ENCODE data around the gene SLC6A11.

DNA sequence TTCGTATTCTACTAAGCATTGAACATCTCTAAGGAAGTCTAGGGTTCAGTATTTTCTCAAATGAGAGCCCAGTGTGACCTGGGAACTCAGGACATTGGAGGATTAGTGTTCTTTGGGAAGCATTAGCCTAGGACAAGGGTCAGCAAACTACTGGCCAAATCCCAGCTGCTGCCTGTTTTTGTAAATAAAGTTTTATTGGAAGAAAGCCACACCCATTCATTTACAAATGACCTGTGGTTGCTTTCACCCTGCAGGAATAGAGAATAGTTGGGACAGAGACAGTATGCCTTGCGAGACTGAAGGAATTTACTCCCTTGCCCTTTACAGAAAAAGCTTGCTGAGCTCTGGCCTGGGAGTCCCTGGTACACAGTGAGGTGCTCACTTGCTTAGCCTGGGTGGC lies 20.6 kb downstream of the SLC6A11 start:
- TF ChIP-seq POLR2A (IDR thresholded peaks at IDR 0.05): no peak
- TF ChIP-seq CTCF (IDR thresholded peaks at IDR 0.05): no peak
- no peak for TF ChIP-seq EP300 (IDR thresholded peaks at IDR 0.05)

All from tibial nerve (tissue), 4 donors.